Transverse colon (tissue), 4 donors: ENCODE data around the gene CENPK. TPM values are rescaled to one million over a fixed set of nuclear protein-coding genes. Genes with fewer than 3 reads are reported as not detected.

Experiments used
- DNase-seq: peaks from one replicate; pipeline ENCODE4 v3.0.0-alpha.2; 2019
- H3K27ac ChIP-seq, 4 donors: fragments of 200-600 bp; sonication (generic); 2 replicates each; pipeline ENCODE4 v1.5.1; 2016 to 2018; ENCODE audit warnings: inconsistent platforms in 4 of 4
- H3K27me3 ChIP-seq: fragments of 200-600 bp; sonication (generic); 2 replicates; pipeline ENCODE4 v1.5.1; 2017; ENCODE audit warnings: inconsistent platforms
- H3K36me3 ChIP-seq, 4 donors: fragments of 200-600 bp; sonication (generic); 2 replicates each; pipeline ENCODE4 v1.5.1; 2017 to 2019; ENCODE audit warnings: inconsistent platforms in 4 of 4
- H3K4me1 ChIP-seq, 4 donors: fragments of 200-600 bp; sonication (generic); 2 replicates each; pipeline ENCODE4 v1.5.1; 2017 to 2020; ENCODE audit warnings: inconsistent platforms in 4 of 4
- H3K4me3 ChIP-seq, 4 donors: fragments of 200-600 bp; sonication (generic); 1 replicate in 1 of 4; 2 replicates in 3 of 4; pipeline versions ENCODE4 v1.5.1 to v1.6.1; 2017 to 2019; ENCODE audit warnings: inconsistent platforms in 4 of 4
- H3K9me3 ChIP-seq, 2 donors: fragments of 200-600 bp; sonication (generic); 2 replicates each; pipeline ENCODE4 v1.5.1; 2017 to 2019; ENCODE audit warnings: inconsistent platforms in 2 of 2
- EP300 ChIP-seq: sonication (generic); formaldehyde crosslinking; IDR thresholded peaks from one replicate; pipeline ENCODE4 v1.6.1; 2017; ENCODE audit warnings: antibody characterized with exemption, low read depth
- POLR2A ChIP-seq: fragments of 450-650 bp; IDR thresholded peaks from one replicate; pipeline ENCODE4 v1.6.1; 2016; ENCODE audit warnings: antibody characterized with exemption, mild to moderate bottlenecking, moderate library complexity
- POLR2AphosphoS5 ChIP-seq, 3 donors: sonication (generic); formaldehyde crosslinking; IDR thresholded peaks; one replicate each; pipeline ENCODE4 v1.6.1; 2016; ENCODE audit warnings: antibody characterized with exemption in 3 of 3
- WGBS, 2 donors: methylation state at CpG; one replicate each; pipeline ENCODE4 v1.1.5; 2018; ENCODE audit warnings: low coverage in 1 of 2; 5-methylcytosine and 5-hydroxymethylcytosine counted together
- in situ Hi-C, 4 donors: fragments of 200-750 bp; cut with MboI; loops; one replicate each; pipeline versions ENCODE4 v1.15.0 to v1.15.1; 2017; ENCODE audit warnings: low sequenced_read_pairs in 3 of 4, low pct_ligation_motif_present in 1 of 4, low pct_unique_long_range_greater_than_20kb in 1 of 4
- intact Hi-C: fragments of 100-400 bp; cut with DNase I; formaldehyde crosslinking; loops from one replicate; pipeline ENCODE4 v1.15.1; 2023; ENCODE audit warnings: low total_unique reads
- total RNA-seq, 4 donors: library from RNA; depleted of rRNA; stranded (reverse); fragments of >200 nt; gene quantifications; one replicate each; pipeline ENCODE4 v1.1.0, GENCODE V29; 2016
- TF ChIP-seq, protein P1 (sequence below), 5 experiments: fragments of 200-600 bp in 3 of 5; fragments of 450-650 bp in 2 of 5; sonication (generic) in 3 of 5; IDR thresholded peaks; 1 replicate in 2 of 5; 2 replicates in 3 of 5; pipeline ENCODE4 v1.5.1; 2016 to 2017; ENCODE audit warnings: antibody characterized with exemption in 5 of 5, inconsistent platforms in 3 of 5, mild to moderate bottlenecking in 2 of 5, moderate library complexity in 1 of 5

The CENPK gene
- total RNA-seq, 4 donors from 2014 or later, result 2.0 to 7.6 (median 5.2) TPM; not detected in 1

DNA sequence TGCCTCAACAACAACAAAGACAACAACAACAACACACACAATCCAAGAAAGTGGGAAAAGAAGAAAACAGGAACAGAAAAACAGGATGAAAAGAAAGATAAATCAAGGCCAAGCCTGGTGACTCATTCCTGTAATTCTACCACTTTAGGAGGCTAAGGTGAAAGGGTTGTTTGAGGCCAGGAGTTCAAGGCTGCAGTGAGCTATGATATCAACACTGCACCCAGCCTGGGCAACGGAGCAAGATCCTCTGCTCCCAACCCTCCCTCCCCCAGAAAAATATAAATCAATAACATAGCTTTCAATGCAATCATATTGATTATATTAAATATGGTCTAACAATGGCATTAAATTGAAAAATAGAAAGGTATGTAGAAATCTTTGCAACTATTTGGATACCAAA is 32.1 kb downstream of the CENPK start:
- no peaks in the 10 kb centered on the region for H3K27me3 ChIP-seq
- in situ Hi-C loops (no loop called here), intact Hi-C loops (no loop called here)
- no peak overlapping the region for H3K4me3 ChIP-seq
- no peak overlapping the region for H3K27ac ChIP-seq
- DNase-seq, result no peak
- no peaks in the 10 kb centered on the region for H3K36me3 ChIP-seq
- TF ChIP-seq POLR2A, result no peak
- TF ChIP-seq, protein P1, sequence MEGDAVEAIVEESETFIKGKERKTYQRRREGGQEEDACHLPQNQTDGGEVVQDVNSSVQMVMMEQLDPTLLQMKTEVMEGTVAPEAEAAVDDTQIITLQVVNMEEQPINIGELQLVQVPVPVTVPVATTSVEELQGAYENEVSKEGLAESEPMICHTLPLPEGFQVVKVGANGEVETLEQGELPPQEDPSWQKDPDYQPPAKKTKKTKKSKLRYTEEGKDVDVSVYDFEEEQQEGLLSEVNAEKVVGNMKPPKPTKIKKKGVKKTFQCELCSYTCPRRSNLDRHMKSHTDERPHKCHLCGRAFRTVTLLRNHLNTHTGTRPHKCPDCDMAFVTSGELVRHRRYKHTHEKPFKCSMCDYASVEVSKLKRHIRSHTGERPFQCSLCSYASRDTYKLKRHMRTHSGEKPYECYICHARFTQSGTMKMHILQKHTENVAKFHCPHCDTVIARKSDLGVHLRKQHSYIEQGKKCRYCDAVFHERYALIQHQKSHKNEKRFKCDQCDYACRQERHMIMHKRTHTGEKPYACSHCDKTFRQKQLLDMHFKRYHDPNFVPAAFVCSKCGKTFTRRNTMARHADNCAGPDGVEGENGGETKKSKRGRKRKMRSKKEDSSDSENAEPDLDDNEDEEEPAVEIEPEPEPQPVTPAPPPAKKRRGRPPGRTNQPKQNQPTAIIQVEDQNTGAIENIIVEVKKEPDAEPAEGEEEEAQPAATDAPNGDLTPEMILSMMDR (IDR thresholded peaks at IDR 0.05), result no peak
- no peaks in the 10 kb centered on the region for H3K4me1 ChIP-seq
- H3K9me3 ChIP-seq, result no peaks in the 10 kb centered on the region
- 94 to 100% methylated on average over 1 of the region's 1 CpG for WGBS, 2 donors

DNA sequence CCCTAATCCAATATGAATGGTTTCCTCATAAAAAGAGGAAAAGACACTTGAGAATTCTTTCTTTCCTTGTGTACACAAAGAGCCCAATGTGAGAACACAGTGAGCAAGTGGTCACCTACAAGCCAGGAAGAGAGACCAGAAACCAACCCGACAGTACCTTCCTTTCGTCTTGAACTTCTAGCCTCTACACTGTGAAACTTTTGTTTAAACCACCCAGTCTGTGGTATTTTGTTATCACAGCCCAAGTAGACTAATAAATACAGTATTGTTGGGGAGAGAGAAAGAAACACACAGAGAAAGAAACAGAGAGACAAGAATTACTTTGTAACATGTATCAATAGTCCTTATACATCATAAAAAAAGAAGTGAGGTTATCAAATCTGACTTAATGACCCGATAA is 37.2 kb downstream of the CENPK start:
- in situ Hi-C loops (no loop called here), intact Hi-C loops (no loop called here)
- no peaks in the 10 kb centered on the region for H3K9me3 ChIP-seq
- 89 to 93% methylated on average over 3 of the region's 3 CpGs for WGBS, 2 donors
- DNase-seq, result no peak
- H3K4me1 ChIP-seq, result no peaks in the 10 kb centered on the region
- no peaks in the 10 kb centered on the region for H3K36me3 ChIP-seq
- H3K27me3 ChIP-seq, result no peaks in the 10 kb centered on the region
- H3K4me3 ChIP-seq, result no peak overlapping the region
- no peak for TF ChIP-seq EP300
- no peak for TF ChIP-seq POLR2A
- no peak for TF ChIP-seq POLR2AphosphoS5 (IDR thresholded peaks at IDR 0.05)
- TF ChIP-seq, protein P1 (IDR thresholded peaks at IDR 0.05), result no peak
- H3K27ac ChIP-seq, result no peak overlapping the region

DNA sequence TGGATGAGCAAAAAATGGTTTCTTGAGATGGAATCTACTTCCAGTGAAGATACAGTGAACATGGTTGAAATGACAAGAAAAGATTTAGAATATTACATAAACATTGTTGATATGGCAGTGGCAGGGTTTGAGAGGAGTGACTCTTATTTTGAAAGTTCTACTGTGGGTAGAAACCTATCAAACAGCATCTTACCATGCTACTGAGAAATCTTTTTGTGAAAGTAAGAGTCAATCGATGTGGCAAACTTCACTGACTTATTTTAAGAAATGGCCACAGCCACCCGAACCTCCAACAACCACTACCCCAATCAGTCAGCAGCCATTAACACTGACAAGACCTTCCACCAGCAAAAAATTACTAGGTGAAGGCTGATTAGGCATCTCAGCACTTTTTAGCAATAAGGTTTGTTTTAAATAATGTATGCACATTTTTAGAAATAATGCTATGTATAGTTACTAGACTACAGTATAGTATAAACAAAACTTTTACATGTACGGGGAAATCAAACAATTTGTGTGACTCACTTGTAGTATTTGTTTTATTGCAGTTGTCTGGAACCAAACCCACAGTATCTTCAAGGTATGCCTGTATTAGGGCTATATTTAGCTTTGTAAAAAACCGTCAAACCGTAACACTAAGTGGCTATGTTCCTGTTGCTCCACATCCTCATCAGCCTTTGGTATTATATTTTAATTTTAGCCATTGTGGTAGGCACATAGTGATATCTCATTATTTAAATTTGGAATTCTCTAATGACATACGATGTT is 50.6 kb downstream of the CENPK start:
- no peak for DNase-seq
- Histone ChIP-seq H3K4me3 (no peak overlapping the region), H3K4me1 (no peaks in the 10 kb centered on the region), H3K9me3 (no peaks in the 10 kb centered on the region), H3K27me3 (no peaks in the 10 kb centered on the region), H3K36me3 (no peaks in the 10 kb centered on the region), H3K27ac (no peak overlapping the region)
- TF ChIP-seq, protein P1 (IDR thresholded peaks at IDR 0.05), result no peak
- TF ChIP-seq POLR2A (no peak), EP300 (no peak)
- in situ Hi-C loops, result no loop called here
- 52 to 66% methylated on average over 6 of the region's 6 CpGs for WGBS, 2 donors
- intact Hi-C loops, result no loop called here

DNA sequence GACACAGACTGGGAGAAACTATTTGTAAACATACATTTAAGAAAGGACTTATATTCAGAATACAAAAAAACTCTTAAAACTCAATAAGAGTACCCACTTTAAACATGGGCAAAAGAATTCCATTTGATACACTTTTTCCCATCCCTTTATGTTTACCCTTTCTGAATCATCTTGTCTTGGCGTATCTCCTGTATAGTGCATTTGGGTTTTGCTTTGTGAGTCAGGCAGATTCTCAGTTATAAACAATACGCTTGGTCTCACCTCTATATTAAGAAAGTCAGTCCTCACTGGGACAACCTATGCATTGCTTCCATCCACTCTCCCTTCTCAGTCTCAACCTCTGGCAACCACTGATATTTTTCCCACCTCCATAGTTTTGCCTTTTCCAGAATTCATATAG is 54.0 kb downstream of the CENPK start:
- intact Hi-C loops (no loop called here), in situ Hi-C loops (no loop called here)
- whole genome bisulfite sequencing, 2 donors, result 96 to 100% methylated on average over 2 of the region's 2 CpGs
- Histone ChIP-seq H3K27me3 (no peaks in the 10 kb centered on the region), H3K27ac (no peak overlapping the region), H3K36me3 (no peaks in the 10 kb centered on the region), H3K4me1 (no peaks in the 10 kb centered on the region), H3K4me3 (no peak overlapping the region), H3K9me3 (no peaks in the 10 kb centered on the region)
- no peak for DNase-seq
- no peak for TF ChIP-seq POLR2A
- no peak for TF ChIP-seq EP300
- TF ChIP-seq, protein P1 (IDR thresholded peaks at IDR 0.05), result no peak
- TF ChIP-seq POLR2AphosphoS5 (IDR thresholded peaks at IDR 0.05), result no peak
